GM12801 (cell line): ENCODE data around the gene EFNA1.

ENCODE experiments used
- CTCF ChIP-seq: IDR thresholded peaks from one replicate; pipeline ENCODE4 v1.5.1; 2011; ENCODE audit warnings: control low read depth; ENCODE audit not compliant: insufficient read length; ENCODE audit errors: extremely low read depth

The EFNA1 gene

DNA sequence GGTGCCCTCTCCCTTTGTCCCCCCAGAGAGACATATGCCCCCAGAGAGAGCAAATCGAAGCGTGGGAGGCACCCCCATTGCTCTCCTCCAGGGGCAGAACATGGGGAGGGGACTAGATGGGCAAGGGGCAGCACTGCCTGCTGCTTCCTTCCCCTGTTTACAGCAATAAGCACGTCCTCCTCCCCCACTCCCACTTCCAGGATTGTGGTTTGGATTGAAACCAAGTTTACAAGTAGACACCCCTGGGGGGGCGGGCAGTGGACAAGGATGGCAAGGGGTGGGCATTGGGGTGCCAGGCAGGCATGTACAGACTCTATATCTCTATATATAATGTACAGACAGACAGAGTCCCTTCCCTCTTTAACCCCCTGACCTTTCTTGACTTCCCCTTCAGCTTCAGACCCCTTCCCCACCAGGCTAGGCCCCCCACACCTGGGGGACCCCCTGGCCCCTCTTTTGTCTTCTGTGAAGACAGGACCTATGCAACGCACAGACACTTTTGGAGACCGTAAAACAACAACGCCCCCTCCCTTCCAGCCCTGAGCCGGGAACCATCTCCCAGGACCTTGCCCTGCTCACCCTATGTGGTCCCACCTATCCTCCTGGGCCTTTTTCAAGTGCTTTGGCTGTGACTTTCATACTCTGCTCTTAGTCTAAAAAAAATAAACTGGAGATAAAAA lies 40.7 kb upstream of the EFNA1 start:
- TF ChIP-seq CTCF, result no peak

DNA sequence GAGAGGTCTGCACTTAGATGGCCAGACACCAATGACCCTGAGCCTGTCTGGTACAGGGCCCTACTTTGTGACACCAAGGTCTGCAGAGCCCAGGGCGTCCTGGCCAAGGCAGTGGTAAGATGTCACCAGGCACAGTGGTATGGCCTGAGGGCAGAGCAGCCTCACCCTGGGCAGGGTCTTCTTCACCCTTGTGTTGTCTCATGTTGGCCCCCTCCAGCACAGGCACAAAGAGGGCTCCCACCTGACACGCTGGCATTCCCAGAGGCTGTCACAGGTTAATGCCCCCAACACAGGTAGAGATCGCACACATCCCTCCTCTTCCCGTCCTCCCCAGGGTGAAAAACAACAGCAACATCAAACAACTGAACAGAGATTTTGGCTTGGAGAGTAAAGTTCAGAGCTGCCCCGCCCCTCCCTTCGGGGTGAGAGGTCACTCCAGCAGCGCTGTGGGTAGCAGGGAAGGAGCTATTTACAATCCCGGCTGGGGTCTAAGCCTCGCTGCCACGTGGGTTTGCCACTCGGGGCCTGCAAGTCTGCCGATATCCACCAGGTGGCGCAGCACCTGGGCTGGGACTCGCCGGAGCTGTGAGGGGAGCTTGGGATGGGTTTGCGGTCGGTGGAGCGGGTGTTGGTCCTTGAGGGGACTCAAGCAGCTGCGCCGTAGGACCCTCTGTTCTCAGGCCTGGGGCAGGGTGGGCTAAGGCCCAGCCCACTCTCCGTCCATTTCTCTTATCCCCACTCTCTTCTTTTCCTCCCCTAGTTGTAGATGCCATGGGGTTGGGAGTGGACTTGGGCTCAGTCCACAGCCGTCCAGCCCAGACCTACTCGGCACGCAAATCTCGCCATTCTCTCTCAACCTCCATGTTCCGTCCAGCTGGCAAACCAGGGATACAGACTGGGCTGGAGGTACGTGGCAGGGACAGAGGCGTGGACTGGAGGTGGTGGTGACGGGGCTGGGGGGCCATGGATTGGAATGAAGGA lies 36.3 kb upstream of the EFNA1 start:
- no peak for TF ChIP-seq CTCF

DNA sequence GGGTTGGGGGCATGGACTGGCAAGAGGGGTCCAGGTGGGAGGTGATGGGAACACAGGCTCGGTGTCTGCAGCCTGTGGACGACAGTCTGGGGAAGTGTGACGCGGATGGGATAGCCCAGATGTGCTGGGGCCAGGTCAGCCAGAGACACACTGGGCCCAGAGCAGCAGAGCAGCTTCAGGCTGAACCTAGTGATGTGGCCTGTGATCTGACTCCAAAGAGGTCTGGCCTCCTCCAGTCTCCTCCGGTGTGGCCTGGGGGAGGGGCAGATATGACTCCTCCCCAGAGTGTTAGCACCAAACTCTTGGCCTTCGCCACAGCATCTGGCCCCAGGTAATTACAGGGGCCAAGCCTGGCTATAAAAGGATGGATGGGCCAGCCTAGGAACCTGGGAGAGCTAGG lies 35.5 kb upstream of the EFNA1 start:
- no peak for TF ChIP-seq CTCF

- no peak for TF ChIP-seq CTCF
Observed at GRCh38 chr1:155092641-155093040, 35.0 kb upstream of the EFNA1 start.

GRCh38 chr1:155093911-155094621 lies 33.6 kb upstream of the EFNA1 start:
- no peak for TF ChIP-seq CTCF

DNA sequence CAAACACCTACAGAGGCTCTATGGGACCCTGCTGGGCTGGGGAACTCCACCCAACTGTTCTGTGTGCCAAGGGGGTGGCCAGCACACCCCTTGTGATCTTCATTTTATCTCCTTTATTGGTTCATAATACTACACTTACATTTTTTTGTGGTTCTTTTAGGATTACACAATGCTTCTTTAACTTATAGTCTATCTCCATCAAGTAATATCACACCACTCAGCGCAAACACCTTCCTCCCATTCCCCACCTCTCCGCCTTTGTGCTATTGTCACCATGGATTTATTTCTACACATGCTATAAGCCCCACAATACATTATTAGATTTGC lies 33.1 kb upstream of the EFNA1 start:
- no peak for TF ChIP-seq CTCF

DNA sequence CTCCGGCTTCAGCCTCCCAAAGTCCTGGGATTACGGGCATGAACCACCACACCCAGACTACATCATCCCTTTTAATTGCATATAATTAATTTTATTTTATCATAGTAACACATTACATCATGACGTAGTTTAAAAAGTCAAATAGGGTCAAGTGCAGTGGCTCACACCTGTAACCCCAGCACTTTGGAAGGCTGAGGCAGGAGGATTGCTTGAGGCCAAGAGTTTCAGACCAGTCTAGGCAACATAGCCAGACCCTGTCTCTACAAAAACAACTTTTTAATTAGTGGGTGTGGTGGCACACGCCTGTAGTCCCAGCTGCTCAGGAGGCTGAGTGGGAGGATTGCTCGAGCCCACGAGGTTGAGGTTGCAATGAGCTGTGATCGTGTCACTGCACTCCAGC lies 28.3 kb upstream of the EFNA1 start:
- TF ChIP-seq CTCF, result no peak
